Endothelial cell of umbilical vein (primary cell): ENCODE results near the gene PWP1.

ENCODE experiments used
- CTCF ChIP-seq, 2 donors: IDR thresholded peaks; 1 replicate in 1 of 2; 2 replicates in 1 of 2; pipeline ENCODE4 v1.5.1; 2011; ENCODE audit warnings: low read length in 2 of 2, mild to moderate bottlenecking in 2 of 2, moderate library complexity in 2 of 2, control low read depth in 1 of 2, inconsistent platforms in 1 of 2, low read depth in 1 of 2; ENCODE audit not compliant: insufficient read depth in 1 of 2; ENCODE audit errors: extremely low read depth in 1 of 2
- EZH2 ChIP-seq: IDR thresholded peaks from 2 replicates; pipeline ENCODE4 v1.6.1; 2012; ENCODE audit warnings: borderline replicate concordance, low read depth, mild to moderate bottlenecking, moderate library complexity, low read length, inconsistent platforms; ENCODE audit not compliant: severe bottlenecking

- TF ChIP-seq EZH2 (no peak), CTCF (IDR thresholded peaks at IDR 0.05; ENCODE audit: extremely low read depth in 1 of 2, insufficient read depth in 1 of 2, low read depth in 1 of 2, low read length in 2 of 2) (no peak)
Measured at GRCh38 chr12:107681836-107682820, 3.5 kb upstream of the PWP1 start.
